Stimulated activated CD4-positive, alpha-beta T cell treated with anti-CD3 and anti-CD28 coated beads, Interleukin-15, amount 100 ng/mL, for 24 hours (primary cell): ENCODE data around the gene LLPH.
"Not testable (repeated sequence)": the region's sequence is repeated elsewhere in the genome, so short reads cannot be mapped to it uniquely, and the experiment has no call there.

Experiments used
- DNase-seq: peaks from one replicate; pipeline ENCODE4 v3.0.0-alpha.2; 2020

LLPH gene

DNA sequence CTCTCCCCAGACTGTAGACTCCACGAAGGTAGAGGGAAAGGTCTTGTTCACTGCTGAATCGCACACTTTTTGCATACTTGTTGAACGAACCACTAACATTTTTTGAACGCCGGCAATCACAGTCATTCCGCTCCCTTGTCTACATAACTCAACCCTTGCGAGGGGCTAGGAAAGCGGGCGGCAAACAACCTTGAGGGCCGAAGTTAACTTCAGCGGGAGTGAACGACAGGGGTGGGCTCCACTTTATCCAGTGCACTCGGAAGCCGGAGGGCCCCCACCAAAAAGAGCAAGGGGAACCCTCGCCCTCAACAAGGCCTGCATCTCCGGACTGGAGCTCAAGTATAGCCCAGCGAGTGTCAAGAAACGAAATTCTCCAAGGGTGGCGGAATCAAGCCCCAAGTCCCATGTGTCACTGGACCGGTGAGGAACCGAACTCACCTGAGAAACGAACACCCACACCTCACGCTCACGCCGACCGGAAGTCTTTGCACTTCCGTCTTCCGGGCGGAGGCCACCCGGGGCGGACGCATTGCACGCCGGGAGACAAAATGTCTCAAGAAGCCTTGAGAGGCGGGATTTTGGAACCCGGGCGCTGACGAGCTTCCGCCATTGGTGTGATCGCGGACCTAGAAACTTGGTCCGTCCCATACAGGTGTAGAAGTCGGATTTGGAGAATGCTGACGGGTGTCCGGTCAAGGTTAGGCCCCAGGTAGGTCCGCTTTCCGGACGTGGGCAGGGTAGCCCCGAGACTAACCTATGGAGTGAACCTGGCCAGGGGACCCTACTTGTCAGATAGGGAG lies at the start of gene LLPH:
Gene LLPH (minus strand): TSS at position 484 of the 800 bp plus-strand sequence. CDS start 1,644 bp downstream, outside the sequence.
- peak; percentile 94 for DNase-seq

DNA sequence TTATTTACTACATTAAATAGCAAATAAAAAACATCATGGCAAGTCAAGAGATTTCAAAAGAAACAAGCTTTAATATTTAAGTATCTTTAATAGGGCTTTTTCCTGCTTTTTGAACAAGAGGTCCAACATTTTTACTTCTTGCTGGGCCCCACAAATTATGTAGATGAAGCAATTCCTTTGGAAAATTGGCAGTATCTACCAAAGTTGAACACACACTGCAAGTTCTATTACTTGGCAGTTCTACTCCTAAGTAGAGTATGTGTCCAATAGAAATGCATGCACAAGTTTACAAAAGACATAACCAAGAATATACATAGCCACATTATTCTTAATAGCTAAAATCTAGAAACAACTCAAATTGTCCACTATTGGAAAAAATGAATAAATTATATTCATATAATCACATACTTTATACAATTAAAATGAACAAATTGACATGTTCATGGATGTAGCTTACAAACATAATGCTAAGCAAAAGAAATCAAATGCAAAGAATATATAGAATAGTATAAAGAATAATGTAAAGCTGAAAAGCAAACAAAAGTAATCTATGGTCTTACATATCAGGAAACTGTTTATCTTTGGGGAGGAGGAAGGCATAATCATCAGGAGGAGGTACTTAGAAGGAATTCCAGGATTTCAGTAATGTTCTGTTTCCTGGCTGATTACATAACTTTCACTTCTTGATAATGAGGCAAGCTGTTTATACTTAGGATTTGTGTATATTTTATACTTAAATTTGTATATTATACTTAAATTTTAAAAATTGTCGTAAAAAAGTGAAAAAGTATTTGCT lies 45.8 kb upstream of the LLPH start:
- no peak for DNase-seq

DNA sequence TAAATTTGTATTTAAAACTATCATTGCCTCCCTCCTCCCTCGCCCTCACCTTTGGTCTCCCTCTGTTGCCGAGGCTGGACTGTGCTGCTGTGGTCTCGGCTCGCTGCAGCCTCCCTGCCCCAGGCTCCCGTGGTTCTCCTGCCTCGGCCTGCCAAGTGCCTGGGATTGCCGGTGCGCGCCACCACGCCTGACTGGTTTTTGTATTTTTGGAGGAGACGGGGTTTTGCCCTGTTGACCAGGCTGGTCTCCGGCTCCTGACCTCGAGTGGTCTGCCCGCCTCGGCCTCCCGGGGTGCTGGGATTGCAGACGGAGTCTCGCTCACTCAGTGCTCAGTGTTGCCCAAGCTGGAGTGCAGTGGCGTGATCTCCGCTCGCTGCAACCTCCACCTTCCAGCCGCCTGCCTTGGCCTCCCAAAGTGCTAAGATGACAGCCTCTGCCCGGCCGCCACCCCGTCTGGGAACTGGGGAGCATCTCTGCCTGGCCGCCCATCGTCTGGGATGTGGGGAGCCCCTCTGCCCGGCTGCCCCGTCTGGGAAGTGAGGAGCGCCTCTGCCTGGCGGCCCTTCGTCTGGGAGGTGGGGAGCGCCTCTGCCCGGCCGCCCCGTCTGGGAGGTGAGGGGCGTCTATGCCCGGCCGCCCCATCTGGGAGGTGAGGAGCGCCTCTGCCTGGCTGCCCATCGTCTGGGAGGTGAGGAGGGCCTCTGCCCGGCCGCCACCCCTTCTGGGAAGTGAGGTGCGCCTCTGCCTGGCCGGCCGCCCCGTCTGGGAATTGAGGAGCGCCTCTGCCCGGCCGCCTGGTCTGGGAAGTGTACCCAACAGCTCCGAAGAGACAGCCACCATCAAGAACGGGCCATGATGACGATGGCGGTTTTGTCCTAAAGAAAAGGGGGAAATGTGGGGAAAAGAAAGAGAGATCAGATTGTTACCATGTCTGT lies 44.1 kb upstream of the LLPH start:
- not testable (repeated sequence) for DNase-seq

DNA sequence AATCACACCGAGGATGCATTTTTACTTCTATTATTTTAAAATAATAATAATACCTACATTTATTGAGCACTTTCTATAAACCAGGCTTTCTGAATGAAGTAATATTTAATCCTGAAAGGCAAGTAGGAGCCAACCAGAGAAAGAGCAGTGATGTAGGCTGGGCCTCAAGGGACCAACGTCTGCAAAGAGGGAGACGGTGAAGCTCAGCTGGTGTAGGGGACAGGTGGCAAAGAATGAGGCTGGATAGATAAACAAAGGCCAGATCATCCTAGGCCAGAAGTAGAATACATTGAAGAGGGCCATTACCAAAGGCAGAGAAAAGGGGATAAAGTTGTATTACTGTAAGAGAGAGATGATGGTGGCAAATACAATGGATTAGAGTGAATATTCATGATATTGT lies 40.1 kb upstream of the LLPH start:
- no peak for DNase-seq

DNA sequence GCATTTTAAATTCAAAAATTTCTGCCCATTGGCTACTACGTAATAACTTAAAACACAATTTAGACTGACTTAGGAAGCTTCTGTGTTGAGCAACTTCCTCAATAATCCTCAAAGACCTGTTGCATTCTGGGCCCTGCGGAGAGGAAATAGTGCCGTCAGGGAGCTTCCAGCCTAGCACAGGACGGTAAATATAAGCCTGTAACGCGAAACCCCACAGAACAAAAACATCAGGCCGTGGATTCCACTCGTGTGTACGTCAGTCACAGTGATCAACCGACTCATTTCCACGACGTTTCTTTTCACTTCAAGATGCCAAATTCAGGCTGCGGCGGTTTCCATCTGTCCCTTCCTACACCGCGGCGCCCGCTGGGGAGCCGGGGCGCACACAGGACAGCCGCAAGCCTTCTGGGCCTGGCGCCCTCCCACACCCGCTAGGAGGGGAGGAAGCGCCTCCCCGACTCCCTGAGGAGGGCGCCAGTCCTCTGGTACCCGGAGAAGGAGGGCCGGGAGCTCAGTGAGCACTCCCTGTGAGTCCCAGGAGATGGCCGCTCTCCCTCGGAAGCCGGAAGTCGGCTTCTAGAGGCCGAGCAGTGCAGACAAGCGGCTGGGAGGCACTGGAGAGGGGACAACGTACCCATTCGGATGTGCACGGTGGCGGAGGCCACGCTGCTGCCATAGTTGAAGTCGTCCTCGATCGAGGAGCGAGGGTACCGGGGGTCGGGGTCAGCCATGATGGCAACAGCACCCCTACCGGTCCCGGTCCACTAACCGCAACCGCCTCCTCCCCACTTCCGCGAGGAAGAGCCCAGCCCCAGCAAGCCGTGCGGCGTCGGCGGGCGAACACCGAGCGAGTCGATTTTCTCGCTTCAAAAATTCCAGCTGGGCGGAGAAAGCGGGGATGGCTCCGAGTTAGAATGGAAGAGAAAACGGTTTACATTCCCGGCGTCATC lies 38.9 kb upstream of the LLPH start, which contains the start of gene TMBIM4:
Gene TMBIM4 (minus strand): TSS at position 776 of the 950 bp plus-strand sequence. CDS start 45 bp downstream, at position 731.
- DNase-seq, result peak; percentile 91

DNA sequence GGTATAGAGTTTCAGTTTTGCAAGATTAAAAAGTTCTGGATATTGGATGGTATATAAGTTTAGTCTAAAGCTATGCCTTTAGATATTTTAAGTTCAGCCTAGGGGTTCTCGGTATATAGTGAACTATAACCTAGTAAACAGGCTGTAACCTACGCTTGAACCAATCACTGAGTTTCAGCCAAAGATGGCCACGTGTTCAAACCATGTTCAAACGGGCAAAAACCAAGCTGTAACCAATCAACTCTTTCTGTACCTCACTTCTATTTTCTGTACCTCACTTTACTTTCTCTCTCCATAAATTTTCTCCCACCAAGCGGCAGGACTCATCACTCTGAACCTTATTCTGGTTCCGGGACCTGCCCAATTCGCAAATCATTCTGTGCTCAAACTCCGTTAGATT lies 37.9 kb upstream of the LLPH start:
- DNase-seq, result no peak

DNA sequence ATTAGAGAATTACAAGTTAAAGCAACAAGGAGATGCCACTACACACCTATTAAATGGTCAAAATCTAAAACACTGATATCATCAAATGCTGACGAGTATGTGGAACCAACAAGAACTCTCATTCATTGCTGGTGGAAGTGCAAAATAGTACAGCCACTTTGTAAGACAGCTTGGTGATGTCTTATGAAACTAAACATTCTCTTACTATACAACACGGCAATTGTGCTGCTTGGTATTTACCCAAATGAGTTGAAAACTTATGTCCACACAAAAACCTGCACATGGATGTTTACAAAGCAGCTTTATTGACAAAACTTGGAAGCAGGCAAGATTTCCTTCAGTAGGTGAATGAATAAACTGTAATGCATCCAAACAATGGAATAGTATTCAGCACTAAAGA lies 36.0 kb upstream of the LLPH start:
- DNase-seq, result no peak

DNA sequence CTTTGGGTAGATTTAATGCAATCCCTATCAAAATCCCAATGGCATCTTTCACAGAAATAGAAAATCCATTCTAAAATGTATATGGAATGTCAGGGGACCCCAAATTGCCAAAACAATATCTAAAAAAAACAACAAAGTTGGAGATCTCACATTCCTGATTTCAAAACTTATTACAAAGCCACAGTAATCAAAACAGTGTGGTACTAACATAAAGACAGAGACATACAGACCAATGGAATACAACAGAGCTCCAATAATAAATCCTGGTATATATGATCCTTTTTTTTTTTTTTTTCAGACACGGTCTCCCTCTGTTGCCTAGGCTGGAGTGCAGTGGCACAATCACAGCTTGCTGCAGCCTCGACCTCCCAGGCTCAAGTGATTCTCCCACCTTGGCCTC lies 34.6 kb upstream of the LLPH start:
- no peak for DNase-seq

DNA sequence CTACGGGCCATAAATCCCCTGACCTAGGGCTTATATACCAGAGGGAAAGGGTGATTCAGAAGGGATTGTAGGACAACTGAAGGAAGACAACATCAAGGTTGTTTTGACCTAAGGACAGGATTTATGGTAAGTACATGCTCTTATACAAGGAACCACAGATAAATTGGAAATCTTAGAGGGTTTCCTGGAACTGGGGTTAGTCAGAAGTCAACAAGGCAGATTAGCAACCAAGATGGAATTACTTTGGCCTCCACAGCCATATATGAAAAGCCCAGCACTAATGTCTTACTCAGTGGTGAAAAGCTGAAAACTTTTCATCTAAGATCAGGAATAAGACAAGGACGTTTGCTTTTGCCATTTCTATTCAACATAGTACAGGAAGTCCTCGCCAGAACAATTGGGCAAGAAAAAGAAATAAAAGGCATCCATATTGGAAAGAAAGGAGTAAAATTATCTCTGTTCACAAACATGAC lies 33.8 kb upstream of the LLPH start:
- no peak for DNase-seq

DNA sequence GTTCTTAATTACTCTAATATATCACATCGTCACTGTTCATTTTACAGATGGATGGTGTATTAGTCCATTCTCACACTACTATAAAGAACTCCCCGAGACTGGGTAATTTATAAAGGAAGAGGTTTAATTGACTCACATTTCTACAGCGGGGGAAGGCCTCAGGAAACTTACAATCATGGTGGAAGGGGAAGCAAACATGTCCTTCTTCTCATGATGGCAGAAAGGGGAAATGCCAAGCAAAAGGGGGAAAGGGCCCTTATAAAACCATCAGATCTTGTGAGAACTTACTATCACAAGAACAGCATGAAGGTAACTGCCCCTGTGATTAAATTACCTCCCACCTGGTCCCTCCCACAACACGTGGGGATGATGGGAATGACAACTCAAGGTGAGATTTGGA lies 32.7 kb upstream of the LLPH start:
- no peak for DNase-seq

DNA sequence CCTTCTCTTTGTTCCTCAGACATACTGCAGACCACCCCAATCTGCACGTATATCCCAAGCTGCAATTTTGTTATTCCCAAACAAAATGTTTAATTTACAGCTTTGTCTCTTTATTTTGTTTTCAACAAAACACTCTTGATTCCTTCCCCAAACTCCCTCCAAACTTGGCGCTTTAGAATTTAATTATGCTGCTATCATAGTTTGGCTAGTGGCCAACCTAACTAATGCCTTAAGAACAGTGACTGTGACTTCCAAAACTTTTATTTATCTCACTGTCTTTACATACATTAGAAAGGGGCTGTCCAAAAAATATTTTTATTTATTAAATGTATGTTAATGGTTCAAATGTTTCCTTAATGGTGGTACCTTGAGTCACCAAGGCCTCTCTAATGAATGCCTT lies 32.2 kb upstream of the LLPH start:
- no peak for DNase-seq

DNA sequence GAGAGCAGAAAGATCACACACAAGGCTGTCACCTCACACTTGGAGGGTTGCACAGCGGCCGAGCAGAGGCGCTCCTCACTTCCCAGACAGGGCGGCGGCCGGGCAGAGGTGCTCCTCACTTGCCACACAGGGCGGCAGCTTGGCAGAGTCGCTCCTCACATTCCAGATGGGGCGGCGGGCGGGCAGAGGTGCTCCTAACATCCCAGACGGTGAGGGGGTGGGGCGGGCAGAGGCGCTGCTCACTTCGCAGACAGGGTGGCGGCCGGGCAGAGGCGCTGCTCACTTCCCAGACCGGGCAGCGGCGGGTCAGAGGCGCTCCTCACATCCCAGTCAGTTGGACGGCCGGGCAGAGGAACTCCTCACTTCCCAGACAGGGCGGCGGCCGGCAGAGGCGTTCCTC lies 30.2 kb upstream of the LLPH start:
- no peak for DNase-seq

DNA sequence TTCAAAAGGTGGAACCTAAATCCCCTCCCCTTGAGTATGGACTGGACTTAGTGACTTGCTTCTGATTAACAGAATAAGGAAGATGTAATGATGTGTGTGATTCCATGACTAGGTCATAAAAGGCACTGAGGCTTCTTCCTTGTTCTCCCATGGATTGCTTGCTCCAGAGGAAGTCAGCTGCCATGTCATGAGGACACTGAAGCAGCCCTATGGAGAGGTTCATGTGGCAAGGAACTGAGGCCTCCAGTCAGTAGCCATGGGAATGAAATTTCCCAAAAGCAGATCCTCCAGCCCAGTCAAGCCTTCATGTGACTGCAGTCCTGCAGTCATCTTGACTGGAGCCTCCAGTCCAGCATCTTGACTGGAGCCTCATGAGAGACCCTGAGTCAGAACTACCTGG lies 28.6 kb upstream of the LLPH start:
- no peak for DNase-seq

DNA sequence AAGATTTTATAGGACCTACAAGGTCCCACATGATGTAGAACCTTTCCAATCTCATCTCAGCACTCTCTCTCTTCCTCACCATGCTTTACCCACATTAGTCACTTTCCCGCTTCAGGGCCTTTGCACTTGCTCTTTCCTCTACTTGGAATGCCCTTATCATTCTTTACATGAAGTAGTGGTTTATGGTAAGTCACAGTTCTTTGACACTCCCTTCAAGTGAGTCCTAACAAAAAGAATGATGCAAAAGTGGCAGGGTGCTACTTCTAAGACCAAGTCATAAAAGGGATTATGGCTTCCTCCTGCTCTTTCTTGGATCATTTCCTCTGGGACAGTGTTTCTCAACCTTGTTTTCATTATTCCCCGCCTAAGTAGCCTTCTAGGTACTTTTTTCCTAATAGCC lies 26.1 kb upstream of the LLPH start:
- DNase-seq, result no peak

DNA sequence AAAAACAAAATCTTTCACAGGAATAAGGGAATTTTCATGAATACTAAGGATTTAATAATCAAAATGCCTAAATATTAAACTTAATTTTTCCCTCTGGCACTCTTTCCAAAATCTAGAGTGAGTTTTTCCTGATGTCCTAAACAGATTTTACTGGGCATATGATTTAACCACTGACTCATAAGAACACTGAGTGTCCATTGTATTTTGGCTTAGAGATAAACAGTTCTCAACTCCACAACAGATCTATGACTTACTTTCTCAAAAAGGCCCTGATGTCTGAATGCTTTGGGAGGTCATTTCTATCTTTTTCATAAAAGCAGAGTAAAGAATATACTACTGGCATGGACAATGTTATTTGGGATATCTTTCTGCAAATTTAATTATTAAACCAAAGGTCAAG lies 24.2 kb upstream of the LLPH start:
- no peak for DNase-seq

DNA sequence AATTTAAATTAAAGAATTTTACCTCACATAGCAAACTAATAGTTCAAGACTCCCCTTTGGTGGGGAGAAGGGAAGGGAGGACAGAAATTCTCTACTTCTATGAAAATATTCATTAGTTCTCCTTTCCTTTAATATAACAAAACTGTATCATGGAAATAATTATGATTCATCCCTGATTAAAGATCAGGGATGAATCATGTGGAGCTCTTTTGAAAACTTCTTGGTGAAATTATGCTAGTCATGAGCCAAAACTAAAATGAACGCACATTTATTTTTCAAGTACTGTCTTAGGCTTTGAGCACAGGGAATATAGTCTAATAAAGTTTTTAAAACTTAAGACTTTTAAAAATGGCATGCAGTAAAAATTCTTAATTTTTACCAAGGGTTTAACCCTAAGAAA lies 22.2 kb upstream of the LLPH start:
- DNase-seq, result no peak

DNA sequence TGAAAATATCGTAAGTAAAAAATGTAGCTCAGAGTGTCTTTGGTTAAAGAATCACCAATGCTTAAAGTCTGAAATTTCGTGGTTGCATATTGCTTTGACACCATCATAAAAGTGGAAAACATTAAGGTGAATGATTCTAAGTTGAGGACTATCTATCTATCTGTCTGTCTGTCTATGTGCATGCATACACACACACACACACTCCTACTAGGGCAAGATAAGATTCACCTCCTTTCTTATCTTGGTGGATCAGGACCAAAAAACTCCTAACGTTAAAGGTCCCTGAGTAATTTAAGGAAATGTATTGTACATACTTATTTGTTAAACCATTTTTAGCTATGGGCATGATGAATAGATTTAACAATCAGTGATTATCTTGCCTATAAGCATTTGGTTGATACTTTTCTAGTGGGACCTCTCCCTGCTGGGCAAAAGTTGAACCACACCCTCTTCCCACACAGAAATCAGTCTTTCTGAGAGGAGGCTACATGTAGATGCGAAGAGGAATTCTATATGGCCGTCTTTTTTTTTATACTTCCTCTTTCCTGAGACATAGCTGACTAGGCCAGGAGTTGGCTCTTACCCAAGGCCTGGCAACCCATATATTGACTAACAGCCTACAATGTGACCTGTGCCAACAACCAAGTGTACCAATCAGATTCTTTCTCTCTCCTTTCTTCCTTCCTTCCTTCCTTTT lies 19.3 kb upstream of the LLPH start:
- DNase-seq, result no peak

DNA sequence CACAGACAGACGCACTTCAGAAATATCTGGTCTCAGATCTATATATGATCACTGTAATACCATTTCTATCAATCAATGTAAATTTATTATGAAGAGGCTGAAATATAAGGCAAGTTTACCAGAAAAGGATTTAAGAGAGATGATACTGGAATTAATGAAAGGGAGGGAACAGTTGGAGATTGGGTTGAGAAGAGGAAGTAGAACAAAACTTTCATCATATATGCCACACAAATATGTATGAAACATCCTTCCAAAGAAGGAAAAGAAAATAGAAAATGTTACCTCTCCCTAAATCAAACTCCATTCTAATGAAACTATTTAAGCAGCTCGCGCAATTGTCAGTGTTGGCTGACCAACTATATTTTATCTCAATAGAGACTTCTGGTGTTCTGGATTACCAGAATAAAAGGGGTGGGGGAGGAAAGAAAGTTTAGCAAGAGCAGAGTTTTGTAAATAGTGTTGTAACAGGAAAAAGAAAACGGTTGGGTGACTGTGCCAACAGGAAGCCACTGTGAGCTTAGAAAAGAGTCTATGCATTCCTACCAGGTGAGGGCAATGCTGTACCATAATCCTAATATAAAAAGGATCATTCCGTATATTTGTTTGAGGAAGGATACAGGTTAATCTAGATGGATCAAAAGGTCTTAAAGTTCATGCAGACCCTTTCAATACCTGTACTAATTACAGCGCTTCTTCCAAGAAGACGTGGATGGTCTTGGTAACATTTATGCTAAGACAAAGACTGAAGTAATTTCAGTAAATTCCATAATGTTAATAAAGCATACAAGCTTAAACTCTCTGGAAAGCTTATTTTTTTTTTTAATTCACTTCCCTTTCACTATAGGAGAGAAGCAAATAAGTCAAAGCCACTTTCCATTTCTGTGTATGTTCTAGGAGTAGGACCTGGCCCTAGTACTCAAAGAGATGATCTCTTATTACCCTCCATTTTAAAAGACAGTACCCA lies 14.5 kb upstream of the LLPH start:
- DNase-seq, result no peak

DNA sequence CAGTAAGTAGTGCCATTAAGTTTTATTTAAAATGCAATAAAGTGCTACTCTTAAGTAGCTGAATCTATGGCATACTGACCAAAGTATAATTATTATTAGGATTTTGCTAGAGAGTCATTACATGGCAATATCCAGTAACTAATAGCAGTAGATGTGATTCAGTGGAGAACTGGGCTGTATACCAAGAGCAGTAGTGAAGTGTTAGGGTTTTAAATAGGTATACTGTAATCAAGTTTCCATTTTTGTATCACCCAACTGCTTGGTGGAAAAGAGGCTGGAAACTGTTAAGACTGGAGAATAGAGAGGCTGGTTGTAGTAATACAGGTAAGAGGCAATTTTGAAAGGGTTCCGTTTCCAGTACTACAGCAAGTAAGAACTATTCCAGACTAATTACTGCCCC lies 13.3 kb upstream of the LLPH start:
- DNase-seq, result no peak

DNA sequence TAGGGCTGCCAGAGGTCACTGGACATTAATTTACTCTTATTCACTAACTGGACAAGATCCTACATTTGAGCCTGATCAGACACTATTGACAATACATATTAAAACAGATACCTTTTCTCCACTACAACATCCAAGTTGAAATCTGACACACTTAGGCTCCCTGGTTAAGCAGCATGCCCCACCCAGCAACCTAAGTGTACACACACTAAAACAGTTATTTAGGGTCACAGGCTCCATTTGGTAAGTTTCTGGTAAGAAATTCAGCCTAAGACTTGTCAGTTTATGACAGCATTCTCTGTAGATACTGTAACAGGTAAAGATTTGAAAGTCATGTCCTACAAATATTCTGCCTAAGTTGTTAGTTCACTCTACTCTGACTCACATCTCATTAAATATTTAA lies 12.3 kb upstream of the LLPH start:
- DNase-seq, result no peak
